ENCODE data around the gene CADPS. TPM values are rescaled to one million over a fixed set of nuclear protein-coding genes. Genes with fewer than 3 reads are reported as not detected.

The CADPS gene
- total RNA-seq, 1 donor from 2014 or later = 0.10 TPM

DNA sequence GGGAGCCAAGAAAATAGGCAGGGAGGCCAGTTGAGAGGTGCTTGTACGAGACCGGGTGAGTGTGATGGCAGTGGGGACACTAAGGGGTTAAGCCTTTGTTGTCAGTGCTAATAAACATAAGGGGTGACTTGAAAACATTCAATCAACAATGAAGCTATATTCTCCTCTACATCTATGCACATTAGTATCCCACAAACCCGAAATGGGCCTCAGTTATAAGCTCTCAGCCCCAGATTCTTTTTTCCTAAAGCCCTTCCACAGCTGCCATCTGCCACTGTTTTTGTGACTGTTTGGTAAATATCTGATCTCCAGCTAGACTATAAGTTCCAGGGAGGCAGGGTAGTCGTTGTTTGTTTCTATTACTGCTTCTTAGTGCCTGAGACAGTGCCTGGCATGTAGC is 118.2 kb downstream of the CADPS start:
- ATAC-seq (no peak), DNase-seq (ENCODE audit: low spot score) (no peak)

DNA sequence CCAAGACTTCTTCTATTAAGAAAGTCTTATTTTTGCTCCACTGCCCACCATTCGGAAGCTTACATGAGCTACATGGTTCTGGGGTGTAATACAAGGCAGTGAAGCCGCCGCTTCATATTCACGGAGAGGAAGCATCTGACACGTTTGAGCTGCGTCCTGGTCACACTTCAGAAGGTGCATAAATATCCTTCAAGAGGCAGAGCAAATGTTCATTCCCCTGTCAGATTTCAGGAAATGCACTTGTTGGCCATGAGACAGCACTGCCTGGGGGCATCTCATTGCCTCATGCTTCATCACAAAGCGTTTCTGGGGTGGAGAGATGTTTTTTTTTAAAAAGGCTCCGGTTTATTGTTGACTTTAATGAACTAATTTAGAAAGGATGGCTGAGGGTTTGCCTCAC is 119.9 kb downstream of the CADPS start:
- no peak for DNase-seq (ENCODE audit: low spot score)
- no peak for ATAC-seq

DNA sequence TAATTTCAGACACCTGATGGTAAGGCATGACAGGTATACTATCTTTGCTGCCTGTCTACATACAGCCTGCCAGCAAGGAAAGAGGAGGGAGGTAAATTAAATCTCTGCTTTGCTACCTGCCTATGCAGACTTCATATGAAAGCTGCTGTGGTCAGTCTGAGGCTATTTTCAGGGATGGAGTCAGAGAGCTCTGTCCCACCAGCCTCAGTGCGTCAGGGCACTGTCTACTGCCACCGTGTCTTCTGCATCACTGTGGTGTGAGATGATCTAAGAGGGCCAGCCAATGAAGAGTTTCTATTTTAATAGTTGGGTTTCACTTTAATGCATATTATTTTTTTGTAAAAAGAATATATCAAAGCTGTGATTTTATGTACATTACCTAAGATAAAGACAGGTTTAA is 125.6 kb downstream of the CADPS start:
- no peak for ATAC-seq
- no peak for DNase-seq (ENCODE audit: low spot score)

DNA sequence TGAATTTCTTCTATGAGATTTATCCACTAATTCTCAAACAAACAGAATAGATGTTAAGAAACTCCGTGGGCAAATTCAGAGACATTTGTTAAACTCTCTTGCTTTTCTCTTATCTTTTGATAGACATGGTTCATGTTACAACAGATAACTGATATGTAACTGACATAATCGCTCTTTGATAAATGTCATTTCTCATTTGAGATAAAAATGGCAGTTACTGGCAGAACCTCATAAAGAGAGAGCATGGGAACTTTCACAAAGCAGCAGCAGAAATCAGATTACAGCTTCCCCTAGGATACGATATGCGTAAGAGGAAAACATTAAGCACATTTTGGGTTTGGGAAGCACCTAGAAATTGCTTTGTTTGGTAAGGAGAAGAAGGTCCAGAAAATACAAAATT is 126.1 kb downstream of the CADPS start:
- ATAC-seq = no peak

DNA sequence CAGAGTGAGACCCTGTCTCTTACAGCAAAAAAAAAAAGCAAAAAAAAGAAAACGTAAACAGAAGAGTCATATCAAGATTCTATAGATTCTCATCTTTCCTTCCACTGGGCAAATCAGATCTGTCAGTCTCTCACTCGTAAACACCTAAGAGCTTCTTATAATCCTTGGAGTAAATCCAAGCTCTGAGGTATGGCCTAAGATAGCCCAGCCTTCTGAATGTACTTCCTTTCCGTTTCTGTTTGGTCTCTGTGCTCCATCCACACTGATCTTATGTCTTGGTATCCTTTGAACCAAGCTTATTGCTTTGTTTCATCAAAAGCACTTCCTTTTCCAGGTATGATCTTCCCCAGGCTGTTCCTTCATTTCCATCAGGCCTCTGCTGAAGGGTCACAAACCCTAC is 137.8 kb downstream of the CADPS start:
- ATAC-seq = no peak

More for the DNA sequence above, 126.1 kb downstream of the CADPS start:
- no peak for DNase-seq (ENCODE audit: low spot score)

DNA sequence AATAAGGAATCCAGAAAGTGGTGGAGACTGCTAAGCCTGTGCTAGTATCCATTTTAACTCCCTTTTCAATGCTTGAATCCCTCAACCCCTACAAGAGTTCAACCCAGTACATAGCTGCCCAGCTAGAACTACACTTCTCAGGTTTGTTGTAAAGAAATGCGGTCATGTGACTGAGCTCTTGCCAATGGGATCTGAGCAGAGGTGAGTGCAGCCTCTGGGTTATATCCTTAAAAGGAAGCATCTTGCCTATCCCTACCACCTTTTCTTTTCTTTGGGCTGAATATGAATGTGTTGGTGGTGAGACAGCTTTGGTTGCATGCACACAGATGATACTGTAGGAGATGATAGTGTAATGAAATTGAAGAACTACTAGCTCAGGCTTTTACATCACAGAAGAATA is 139.7 kb downstream of the CADPS start:
- no peak for ATAC-seq

More for the DNA sequence above, 137.8 kb downstream of the CADPS start:
- DNase-seq (ENCODE audit: low spot score) = no peak

DNA sequence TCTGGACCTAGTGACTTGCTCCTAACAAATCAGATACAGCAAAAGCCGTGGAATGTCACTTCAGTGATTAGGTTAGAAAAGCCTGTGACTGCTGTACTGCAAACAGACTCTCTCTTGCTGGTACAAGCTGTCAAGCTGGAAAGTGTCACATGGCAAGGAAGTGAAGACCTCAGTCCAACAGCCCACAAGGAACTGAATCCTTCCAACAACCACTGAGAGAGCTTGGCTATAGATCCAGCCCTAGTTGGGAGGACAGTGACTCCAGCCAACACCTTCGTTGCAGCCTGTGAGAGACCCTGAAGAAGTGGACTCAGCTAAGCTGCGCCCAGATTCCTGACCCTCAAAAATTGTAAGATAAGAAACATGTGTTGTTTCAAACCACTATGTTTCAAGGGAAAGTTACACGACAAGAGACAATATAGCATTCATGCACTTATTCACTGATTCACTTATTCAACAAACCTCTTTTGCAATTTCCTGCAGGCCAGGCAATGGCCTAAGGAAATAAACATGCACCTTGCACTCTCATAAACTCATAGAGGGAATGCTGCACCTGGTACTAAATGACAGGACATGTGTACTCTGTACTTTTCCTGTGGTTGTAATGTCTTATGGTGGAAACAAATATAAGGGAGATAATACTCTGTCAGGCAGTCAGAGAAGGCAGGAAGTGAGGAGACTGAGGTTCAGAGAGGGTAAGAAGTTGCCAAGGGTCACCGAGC is 142.9 kb downstream of the CADPS start:
- ATAC-seq (no peak), DNase-seq (ENCODE audit: low spot score) (no peak)

More for the DNA sequence above, 139.7 kb downstream of the CADPS start:
- DNase-seq (ENCODE audit: low spot score) = no peak

DNA sequence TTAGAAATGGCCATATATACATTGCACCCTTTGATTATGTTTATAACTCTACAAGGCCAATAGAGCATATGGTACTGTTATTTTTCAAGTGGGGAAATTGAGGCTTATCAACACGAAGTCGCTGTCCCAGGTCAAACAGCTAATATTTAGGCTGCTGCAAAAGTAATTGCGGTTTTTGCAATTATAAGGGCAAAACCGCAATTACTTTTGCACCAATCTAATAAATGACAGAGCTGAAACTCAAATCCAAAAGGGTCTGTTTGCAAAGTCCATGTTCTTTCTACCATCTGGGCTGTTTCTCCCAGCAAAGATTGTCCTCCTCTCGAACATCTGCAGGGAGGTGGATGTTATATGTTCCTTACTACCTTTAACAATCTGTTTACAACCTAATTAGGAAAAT is 147.2 kb downstream of the CADPS start:
- no peak for DNase-seq (ENCODE audit: low spot score)

DNA sequence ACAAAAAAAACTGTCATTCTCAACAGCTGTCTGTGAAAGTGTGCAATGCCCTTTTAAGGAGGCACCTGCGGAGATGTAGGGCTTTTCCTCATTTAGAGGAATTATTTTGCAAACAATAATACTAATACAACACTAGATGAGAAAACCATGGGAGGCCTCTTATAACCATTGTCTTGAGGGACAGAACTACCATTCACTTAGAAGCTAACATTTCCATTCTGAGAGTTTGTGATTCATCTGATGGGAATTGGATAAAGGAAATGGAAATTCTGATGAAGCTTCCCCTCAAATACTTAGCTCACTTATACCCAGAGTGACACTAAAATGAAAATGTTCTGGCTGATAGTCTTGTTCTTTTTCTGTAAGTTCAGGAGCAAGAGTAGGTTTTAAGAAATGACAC is 147.7 kb downstream of the CADPS start:
- no peak for DNase-seq (ENCODE audit: low spot score)
- no peak for ATAC-seq

More for the DNA sequence above, 147.2 kb downstream of the CADPS start:
- ATAC-seq = no peak

DNA sequence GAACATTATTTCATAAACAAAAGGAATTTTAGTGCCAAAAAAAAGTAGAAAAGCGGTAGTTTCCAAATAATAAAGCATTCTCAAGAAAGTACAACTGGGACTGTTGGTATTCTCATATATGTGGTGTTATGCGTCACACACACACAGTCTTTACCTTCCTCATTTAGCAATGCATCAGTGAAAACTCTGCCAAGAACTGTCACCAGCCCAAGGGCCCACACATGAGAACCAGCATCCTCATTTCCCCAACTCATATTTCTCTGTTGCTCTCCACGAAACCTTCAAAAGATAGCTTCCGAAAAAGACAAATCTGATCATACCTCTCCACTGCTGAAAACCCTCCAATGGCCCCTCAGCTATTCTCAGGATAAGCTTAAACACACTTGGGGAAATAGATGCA is 150.7 kb downstream of the CADPS start:
- DNase-seq (ENCODE audit: low spot score) = no peak
- ATAC-seq = no peak

DNA sequence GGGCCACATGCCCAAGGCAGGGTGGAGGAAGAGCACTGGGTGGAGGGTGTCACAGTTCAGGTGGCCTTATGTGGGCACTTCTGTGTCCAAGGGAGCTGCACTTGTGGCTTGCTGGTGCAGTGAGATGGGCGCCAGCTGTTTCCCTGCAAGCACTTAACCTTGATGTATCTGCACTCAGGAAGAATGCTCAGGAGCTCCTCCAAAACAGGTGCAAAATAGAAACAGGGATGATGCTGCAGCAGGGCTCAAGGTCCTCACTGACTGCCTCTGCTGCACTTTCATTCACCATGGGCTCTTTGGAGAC is 151.3 kb downstream of the CADPS start:
- ATAC-seq (no peak), DNase-seq (ENCODE audit: low spot score) (no peak)

DNA sequence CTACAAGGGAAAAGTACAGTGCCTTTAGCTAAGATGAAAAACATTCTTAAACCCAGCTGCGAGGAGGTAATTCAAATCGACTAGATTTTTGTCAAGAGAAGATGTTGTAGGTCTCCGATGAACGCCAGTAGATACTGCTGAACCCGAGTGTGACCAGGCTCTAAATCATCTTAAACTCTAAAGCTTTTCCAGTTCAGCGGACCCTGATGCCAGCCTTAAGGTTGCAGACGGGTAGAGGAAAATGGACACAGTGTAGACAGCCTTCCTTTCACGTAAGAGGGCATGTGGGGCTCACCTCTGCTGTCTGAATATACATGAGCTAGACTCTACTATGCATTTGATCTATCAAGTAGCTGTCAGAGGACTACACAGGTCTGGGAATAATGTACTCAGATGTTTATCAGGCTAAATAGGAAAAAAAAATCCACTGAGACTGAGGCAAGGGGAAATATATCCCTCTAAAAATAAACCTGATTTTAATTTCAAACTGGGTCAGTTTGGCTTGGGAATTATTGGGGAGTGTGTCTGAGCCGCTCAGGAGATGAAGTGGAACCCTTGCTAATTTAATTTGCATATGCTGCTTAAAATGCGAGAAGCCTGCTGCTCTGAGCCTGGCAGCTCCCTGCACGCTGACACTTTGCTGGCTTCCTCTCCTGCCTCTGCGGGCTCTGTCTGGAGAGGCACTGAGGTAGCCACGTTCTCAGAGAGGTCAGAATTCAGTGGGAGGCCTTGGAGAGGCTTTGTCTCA is 151.9 kb downstream of the CADPS start:
- DNase-seq (ENCODE audit: low spot score) = no peak
- no peak for ATAC-seq

DNA sequence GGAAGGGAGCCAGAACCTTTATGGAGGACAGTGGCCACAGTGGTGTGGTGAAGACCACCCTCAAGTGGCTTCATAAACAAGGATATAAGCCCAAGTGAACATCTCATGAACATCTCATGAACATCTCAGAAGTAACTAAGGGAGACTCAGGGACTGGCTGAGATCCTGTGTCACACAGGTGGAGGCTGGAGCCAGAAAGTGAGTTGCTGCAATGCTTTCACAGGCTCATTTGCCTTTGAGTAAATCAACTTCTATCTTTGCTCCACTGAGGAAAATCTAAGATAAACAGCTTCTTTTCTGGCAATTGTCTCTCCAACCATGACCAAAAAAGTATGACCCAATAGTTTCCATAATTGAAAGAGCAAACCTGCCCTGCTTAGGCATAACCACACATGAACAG is 152.9 kb downstream of the CADPS start:
- ATAC-seq (no peak), DNase-seq (ENCODE audit: low spot score) (no peak)

DNA sequence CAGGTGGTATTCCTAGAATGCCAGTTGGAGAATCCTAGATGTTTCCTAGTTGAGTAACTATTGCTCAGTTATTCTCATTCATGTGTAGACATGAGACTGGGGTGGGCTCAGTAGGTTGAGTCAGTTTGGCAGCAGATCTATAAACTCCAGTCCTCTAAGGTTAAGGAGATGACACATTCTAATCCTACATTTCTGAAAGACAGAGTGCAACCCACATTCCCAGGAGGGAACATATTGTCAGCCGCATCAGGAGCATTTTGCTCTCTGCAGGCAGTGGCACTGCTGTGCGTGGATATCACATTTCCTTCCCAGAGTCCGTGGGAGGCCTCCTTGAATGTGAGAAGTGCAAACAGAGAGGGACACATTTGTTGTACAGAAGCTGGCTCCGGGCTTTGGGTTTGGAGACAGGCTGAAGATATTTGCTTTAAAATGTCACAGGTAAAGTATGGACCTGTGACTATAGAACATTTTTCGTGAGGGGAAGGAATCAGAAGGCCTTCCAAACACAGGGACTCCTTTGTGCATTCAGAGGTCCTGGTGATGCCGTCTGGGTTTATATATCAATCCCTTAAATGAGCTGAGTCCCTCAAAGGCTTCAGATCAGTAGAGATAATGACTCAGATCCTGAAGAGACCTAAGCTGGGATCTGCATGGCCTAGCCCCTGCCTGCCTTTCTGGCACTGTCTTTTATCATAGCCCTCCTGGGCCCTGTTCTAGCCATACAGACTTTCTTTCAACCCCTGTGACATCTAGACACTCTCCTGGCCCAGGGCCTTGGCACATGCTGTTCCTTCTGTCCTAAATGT is 156.5 kb downstream of the CADPS start:
- ATAC-seq (no peak), DNase-seq (ENCODE audit: low spot score) (no peak)

DNA sequence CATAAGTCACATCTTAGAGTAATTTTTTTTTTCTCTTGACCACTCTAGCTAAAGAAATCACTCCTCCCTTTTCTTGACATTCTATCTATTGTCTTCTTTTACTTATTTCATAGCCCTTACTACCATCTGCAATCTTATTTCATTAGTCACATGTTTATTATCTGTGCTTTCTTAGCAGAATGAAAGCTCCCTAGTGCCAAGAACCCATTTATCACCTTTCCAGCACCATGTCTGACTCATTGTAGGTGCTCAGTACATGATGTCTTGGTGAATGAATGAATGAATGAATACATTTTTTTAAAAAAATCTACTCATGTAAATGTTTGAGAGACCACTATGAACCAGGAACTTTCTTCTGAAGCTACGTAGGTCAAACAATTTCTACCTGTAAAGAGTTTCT is 157.2 kb downstream of the CADPS start:
- DNase-seq (ENCODE audit: low spot score) (no peak), ATAC-seq (no peak)

DNA sequence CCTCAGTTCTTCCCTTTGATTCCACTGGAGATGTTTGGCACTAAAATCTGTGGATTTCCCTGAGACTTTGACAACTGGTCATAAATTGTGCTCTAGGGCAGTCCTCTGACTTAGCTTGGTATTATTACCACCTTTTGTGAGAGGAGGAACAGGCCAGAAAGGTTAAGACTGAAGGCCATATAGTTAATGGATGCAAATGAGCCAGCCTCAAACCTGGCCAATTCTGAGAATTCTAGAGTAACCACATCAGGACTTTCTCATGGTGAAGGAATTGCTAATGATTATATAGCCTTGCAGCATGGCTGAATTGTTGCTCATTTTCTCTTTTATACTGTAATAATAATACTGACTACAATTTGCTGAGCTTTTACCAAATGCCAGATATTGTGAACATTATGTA is 162.5 kb downstream of the CADPS start:
- no peak for ATAC-seq
- DNase-seq (ENCODE audit: low spot score) = no peak

DNA sequence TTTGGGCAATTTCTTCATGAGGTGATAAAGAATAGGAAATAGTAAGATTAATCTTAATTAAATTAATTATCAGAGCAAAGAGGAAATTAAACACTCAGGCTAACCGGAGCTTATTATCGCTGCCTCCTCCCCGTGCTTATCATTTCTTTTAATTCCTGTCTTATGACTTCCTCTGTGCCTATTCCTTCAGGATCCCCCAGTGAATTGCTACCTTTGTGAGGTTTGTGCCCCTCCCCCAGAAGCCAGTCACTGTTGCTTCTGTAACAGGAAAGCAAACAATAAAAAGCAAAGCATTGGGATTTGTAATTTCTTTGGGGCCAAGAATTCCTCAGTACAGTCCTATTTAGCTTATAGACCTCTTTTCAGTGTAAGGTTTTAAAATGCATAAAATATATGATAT is 164.5 kb downstream of the CADPS start:
- ATAC-seq = no peak
- DNase-seq (ENCODE audit: low spot score) = no peak

DNA sequence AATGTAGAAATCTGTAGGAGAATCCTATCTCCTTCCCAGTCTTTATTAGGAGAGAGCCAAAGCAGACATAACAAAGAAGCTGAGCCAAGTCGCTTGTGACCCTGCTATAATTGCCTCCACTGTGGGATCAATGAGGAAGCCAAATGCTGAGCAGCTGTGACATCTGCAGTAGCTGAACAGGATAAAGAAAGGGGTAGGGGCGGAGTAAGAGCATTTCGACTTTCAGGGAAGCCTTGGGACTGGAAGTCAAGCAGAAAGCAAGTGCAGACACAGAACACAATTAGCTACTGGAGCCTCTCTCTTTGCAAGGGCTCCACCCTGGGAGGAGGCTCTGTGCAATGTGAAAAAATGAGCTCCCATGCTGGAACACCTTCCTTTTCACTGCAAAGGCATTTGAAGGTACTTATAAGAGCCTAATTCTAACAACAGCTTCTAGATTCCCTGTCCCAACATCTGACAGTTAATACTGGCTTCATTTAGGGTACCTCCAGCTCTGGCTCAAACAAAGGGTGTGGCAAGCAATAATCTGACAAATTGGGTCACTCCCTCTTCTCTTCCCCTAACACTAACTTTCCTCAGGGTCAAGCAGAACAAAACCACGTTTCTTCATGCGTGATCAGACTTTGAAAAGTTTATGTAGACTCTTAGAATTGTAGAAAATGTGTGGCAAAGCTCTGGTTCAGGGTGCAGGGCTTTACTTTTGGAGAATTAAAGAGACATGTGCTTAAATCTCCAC is 166.4 kb downstream of the CADPS start:
- DNase-seq (ENCODE audit: low spot score) (no peak), ATAC-seq (no peak)

DNA sequence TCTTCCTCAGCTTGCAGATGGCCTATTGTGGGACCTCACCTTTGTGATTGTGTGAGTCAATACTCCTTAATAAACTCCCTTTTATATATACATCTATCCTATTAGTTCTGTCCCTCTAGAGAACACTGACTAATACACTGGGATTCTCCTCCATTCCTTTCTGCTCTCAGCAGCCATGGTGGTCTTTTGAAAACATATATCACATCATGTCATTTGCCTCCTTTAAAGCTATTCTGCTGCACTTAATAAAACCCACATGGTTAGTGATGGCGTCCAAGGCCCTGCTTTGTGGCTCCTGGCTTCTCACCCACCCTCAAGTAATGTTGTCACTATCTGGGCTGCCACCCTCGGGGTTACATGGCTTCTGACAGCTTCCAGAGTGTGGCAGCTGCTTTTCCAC is 169.5 kb downstream of the CADPS start:
- ATAC-seq (no peak), DNase-seq (ENCODE audit: low spot score) (no peak)

DNA sequence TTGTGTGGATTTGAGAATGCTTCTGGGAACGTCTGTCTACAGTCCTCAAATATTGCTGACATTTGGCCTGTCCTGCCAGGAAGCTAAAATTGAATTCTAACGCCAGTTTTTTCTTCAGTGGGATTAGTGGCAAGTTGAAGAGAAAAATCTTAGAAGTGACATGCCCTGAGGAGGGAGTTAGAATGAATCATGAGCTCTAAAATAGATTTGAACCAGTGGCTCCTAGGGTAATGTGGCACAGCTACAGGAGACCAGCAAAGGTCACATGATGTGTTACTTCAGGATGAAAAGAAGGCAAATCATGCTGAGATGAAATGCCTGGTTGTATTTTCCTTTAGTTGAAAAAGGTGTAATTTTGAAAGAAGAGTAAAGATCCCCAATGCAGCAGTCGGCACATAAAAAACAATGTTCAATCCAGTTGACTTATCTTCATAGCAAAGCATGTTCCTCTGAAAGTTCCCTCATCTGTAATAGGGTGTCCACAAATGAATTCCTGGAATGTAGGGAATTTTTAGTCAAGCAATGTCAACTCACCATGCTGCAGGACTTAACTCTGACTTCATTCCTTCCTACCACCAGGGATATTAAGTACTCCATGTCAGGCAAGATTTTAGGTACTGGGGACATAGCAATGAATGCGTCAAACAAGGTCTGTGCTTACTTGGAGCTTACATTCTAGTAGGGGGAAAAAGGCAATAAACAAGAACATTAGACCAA is 171.6 kb downstream of the CADPS start:
- DNase-seq (ENCODE audit: low spot score) (no peak), ATAC-seq (no peak)

DNA sequence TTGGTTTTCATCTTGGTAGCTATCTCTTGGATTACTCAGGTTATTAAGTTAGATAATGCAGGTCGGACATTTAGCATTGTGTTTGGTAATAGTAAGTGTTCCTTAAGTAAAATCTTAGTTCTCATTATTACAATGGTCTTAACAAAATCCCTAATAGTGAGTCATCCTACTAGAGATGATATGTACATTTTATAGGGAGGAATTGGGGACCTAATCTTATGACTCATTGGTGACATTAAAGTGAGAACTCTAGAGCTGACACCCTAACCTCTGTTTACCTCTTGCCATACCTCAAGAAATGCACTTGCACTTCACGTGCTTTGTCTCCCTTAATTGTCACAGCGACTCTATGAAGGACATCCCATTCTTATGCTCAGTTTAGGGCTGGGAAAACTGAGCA is 174.9 kb downstream of the CADPS start:
- ATAC-seq (no peak), DNase-seq (ENCODE audit: low spot score) (no peak)
